Activated CD4-positive, CD25-positive, alpha-beta regulatory T cell (primary cell): Measurements from ENCODE around the gene HNRNPM.
"Not testable (repeated sequence)": the region's sequence is repeated elsewhere in the genome, so short reads cannot be mapped to it uniquely, and the experiment has no call there.

Experiments
- DNase-seq, 4 experiments: peaks; one replicate each; lab custom pipeline; 2025; lab: John Stamatoyannopoulos, UW

HNRNPM gene, protein sequence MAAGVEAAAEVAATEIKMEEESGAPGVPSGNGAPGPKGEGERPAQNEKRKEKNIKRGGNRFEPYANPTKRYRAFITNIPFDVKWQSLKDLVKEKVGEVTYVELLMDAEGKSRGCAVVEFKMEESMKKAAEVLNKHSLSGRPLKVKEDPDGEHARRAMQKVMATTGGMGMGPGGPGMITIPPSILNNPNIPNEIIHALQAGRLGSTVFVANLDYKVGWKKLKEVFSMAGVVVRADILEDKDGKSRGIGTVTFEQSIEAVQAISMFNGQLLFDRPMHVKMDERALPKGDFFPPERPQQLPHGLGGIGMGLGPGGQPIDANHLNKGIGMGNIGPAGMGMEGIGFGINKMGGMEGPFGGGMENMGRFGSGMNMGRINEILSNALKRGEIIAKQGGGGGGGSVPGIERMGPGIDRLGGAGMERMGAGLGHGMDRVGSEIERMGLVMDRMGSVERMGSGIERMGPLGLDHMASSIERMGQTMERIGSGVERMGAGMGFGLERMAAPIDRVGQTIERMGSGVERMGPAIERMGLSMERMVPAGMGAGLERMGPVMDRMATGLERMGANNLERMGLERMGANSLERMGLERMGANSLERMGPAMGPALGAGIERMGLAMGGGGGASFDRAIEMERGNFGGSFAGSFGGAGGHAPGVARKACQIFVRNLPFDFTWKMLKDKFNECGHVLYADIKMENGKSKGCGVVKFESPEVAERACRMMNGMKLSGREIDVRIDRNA

DNA sequence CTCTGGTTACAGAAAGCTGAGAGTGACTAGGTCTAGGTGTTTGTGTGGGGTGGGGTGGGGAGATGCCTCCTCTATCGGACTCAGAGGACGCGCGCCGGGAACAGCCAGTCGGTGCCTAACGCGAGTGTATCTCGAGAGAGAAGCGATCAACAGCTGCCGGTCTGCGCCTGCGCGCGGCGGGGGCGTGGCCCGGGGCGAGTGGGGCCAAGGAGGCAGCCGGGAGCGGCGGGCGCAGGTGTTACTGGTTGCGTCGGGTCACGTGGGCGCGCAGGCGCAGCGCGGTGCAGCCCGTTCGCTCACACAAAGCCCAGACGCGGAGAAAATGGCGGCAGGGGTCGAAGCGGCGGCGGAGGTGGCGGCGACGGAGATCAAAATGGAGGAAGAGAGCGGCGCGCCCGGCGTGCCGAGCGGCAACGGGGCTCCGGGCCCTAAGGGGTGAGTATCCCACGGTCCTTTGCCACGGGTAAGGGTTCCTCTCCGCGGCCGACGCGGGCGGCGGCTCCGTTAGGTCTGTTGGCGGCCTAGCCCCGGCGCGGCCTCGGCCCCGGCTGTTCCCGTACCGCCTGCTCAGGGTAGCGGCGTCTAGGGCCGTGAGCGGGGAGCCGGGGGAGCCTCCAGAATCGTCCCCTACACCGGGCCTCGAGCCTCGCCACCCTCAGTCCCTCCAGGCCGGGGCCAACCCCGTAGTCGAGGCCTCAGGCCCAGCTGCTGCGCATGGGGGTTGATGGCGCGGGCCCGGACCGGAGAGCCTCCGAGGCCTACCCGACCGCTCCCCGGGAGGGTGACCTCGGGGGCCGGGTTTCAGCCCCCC is at the start of gene HNRNPM:
Gene HNRNPM (plus strand): TSS at position 299 of the 811 bp plus-strand sequence. CDS start 24 bp downstream, at position 323.
- DNase-seq, result peak; percentile 99 to 100 (median 100)

DNA sequence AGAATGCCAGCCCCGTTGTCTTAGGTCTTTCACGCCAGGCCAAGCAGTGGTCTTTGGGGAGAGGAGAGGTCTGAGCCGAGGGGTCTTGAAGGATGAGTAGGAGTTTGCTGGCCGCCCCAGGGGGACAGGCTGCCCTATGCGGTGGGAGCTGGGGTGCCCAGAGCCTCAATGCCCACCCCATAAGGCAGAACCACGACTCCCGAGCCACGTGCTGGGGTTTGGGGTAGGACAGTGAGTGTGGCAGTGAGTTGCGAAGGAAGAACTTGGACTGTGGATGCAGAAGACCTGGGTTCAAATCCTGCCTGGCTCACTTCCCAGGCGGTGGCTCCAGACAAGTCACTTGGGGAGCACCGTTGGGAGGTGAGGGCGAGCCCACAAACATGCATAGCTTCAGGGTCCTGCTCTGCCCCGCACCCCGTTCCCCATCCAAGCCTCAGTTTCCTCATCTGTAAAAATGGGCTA is 49.1 kb upstream of the HNRNPM start:
- no peak for DNase-seq

DNA sequence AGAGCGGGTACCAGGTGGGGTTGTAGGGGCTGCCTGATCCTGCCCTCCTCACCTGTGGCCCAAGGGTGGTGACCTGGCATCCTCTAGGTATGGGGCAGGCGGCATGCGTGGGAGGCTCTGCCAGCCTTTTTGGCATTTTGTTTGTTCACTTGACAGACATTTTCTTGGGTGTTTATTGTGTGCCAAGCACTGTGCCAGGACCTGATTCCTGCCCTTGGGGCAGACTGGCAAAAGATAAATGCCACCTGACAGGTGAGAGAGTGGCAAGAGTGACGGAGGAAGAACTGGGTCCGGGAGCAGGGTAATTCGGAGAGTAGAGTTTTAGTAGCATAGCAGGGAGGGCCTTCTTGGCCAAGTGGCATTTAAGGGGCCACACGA is 48.6 kb upstream of the HNRNPM start:
- no peak for DNase-seq

DNA sequence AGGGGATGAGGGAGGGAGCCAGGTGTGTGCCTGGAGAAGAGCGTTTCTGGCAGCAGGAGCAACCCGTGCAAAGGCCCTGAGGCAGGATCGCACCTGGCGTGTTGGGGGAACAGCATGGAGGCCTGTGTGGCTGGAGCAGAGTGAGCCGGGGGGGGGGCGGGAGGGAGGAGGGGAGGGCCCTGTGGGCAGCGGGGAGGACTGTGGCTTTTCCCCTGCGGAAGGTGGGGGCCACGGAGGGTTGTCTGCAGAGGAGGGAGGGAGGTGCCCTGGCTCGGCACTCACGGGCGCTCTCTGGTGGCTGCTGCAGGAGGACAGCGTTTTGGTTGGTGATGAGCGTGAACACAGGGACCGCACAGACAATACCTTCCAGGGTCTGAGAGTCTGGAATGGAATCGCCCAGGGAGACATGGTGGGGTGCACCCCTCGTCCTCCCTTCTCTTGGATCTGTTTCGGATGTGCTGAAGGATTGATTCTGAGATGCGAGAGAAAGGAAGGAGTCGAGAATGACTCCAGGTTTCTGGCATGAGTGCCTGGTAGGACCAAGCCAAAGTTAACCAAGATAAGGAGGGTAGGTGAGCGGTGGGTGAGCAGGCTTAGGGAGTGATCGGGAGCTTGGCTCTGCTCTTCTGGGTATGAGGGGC is 48.1 kb upstream of the HNRNPM start:
- peak; percentile 16 to 41 (median 29) for DNase-seq

DNA sequence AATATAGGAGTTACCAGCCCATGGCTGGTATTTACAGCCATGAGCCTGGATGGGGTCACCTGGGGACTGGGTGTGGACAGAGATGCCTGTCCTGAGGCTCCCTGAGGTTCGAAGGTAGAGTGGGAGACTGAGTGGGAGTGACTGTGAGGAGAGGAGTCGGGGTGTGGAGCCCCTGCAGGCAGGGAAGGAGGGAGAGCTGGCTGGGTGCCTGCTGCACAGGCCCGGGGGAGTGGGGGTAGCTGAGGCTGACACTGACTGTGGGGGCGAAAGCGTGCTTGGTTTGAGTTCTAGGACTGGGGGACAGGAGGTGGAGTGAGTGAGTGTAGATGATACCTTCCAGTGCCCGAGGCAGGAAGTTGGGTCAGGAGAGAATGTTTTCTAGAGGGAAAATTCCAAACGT is 47.5 kb upstream of the HNRNPM start:
- no peak for DNase-seq

DNA sequence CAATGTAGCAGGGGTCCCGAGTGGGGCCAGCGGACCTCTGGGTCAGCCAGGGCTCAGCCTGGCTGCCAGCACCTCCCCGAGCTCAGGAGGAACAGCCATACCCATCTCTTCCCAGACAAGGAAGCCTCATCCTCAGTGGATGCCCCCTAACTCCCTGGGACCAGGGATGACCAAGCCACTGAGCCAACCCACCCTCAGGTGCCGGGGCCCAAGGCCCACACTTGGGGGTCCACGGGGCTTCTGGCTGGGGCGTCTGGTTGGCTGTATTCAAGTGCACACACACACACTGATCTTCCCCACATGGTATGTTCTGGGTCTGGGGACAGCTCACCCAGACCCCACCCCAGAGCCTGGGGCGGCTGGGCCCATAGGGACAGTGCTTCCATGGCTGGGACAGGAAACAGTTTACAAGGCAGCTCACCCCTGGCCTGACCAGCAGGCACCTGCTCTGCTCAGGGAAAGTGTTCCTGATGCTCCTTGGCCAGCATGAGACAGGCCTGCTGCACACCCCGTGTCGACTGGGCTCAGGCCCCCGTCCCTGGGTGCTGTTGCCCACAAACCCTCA is 46.9 kb upstream of the HNRNPM start:
- no peak for DNase-seq

DNA sequence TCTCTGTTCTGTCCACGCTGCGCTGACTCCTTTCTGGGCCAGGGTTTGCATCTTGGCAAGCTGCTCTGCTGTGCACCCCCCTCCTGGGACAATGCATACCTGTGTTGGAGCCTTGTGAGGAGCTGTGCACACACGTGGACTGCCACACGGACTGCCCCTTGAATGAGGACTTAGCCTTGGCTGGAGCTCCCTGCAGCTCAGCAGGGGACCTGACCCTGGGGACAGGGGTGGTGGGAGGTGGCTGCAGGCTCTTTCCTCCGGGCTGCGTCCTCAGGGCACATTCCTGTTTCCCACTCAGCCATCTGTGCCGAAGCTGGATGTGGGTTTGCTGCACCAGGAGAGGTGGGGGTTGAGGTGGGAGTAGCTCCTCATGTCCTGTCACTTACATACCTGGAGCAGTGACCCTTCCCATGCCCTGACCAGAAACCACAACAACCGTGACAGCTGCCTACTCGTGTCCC is 46.4 kb upstream of the HNRNPM start:
- no peak for DNase-seq

DNA sequence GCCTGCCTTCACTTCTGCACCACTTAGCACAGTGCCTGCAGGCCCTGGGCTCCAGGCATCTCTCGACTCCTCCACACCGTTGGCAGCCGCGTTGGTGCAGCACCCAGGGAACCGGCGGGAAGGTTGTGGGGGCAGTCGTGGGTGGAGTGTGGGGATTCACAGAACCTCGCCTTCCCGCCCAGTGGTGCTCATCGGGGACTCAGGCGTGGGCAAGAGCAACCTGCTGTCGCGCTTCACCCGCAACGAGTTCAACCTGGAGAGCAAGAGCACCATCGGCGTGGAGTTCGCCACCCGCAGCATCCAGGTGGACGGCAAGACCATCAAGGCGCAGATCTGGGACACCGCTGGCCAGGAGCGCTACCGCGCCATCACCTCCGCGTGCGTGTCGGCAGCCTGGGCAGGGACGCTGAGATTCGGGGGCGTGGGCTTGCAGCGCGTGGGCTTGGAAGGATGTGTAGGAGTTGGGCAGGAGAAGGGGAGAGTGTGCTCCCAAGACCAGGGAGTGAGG is 45.0 kb upstream of the HNRNPM start:
- no peak for DNase-seq

DNA sequence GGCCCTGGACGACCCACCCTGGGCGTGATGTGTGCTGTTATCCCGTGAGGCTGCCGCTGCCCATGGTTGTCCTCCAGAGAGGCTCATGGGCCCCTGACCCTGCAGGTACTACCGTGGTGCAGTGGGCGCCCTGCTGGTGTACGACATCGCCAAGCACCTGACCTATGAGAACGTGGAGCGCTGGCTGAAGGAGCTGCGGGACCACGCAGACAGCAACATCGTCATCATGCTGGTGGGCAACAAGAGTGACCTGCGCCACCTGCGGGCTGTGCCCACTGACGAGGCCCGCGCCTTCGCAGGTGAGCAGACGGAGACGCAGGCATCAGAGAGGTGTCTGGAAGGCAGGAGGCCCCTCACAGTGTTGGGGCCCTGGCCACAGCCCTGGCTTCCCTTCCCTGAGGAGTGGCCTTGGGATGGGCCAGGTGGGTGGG is 42.8 kb upstream of the HNRNPM start:
- DNase-seq, result no peak

DNA sequence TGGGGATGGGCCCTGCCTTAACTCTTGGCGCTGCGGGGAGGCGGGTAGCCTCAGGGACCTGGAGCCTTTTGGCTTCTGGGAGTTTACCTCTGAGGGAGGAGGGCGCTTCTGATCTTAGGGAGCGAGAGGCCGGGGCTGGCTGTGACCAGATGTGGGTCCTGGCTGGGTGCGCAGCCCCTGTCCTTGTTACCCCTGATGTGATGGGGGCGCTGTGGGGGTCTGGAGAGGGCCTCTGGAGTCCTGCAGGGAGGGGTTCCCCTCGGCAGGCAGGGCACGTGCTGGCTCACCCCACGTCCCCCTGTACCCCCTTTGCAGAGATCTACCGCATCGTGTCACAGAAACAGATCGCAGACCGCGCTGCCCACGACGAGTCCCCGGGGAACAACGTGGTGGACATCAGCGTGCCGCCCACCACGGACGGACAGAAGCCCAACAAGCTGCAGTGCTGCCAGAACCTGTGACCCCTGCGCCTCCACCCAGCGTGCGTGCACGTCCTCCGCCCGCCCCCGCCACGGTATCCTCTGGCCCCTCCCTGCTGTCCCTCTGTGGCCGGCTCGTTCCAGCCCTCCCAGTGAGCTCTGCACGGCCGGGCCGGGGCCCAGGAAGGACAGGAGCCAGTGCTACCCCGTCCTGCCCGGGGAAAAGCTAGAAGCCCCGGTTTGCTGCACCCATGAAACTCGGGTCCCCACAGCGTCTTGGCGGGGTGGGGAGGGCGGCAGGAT is 41.5 kb upstream of the HNRNPM start:
- DNase-seq, result no peak

DNA sequence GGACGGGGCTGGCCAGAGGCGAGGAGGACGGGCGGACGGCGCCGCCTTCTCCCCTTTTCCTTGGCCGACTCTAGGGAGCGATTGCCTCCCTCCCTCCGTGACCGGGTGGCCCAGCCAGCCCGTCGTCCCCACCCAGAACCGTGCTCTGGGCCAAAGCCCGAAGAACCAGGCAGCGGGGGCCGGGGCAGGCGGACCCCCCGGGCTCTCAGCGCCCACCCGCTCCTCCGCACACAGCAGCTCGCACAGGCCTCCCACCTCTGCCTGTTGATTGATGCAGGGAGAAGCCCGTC is 41.0 kb upstream of the HNRNPM start:
- DNase-seq, result no peak

DNA sequence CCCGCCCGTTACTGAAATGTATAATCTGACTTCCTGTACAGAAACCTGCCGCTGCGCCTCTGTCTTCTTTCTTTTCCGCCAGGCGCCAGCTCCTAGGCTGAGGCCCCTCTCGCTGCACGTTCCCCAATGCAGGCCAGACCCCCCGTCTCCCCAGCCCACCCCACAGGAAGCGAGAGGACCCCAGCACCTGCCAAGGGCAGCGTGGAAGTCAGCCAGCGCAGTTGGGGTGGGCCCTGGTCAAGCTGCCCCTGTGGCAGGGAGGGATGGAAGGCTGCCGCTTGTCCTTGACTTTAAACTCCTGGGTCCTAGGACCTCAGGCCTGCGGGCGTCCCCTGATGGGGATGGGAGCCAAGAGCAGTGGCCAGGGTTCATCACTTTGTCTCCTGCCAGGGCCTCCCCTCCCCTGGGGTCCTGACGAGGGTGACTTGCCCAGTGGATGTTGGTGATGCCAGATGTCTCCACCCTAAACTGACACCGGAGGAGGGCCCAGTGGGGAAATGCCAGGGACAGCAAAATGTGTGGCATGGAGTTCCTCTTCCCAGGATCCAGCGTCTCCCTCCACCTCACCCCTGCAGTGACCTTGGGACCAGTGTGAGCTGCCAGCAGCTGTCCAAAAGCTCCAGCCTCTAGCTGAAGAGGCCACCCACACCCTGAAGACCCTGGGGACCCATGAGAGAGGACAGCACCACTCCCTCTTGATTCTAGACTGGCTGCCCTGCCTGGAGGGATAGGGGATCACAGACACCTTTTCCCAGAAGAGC is 40.2 kb upstream of the HNRNPM start:
- no peak for DNase-seq

DNA sequence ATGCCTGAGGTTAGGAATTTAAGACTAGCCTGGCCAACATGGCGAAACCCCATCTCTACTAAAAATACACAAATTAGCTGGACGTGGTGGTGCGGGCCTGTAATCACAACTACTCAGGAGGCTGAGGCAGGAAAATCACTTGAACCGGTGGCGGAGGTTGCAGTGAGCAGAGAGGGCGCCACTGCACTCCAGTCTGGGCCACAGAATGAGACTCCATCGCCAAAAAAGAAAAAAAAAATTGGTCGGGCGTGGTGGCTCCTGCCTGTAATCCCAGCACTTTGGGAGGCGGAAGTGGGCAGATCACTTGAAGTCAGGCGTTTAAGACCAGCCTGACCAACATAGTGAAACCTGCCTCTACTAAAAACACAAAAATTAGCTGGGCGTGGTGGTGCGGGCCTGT is 34.1 kb upstream of the HNRNPM start:
- not testable (repeated sequence) for DNase-seq

DNA sequence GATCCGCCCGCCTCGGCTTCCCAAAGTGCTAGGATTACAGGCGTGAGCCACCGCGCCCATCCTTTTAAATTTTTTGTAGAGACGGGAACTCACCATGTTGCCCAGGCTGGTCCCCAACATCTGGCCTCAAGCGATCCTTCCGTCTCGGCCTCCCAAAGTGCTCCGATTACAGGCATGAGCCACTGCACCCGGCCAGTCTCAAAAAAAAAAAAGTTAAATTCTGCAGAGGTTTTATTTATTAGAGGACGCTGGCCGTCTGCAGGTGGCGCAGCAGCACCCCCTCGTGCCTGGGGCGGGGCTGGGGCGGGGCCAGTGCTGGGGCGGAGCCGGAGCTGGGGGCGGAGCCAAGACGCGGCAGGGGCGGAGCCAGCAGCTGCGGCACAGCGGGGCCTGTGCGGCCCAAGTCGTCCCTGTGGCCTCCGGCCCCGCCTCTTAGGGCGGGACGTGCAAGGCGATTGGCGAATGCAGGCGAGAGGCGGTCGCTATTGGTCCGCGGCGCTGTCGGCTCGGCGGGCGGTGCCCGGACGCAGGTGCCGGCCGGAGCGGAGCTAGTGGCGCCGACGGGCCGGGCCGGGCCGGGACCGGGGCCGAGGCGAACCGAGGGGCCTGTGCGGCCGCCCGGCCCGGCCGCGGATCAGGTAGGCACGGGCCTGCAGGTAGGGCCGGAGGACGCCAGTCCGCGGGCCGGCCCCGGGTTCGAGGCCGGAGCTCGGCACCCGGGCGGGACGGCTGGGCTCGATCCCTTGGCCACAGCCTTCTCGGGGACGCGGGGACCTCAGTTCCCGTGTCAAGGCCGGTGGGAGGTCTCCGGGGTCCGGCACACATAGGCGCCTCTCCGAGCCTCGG is 31.8 kb upstream of the HNRNPM start, which contains the start of gene MARCHF2:
Gene MARCHF2 (plus strand): TSS at position 523 of the 846 bp plus-strand sequence. CDS start 8,536 bp downstream, outside the sequence.
- peak; percentile 91 to 95 (median 92) for DNase-seq

DNA sequence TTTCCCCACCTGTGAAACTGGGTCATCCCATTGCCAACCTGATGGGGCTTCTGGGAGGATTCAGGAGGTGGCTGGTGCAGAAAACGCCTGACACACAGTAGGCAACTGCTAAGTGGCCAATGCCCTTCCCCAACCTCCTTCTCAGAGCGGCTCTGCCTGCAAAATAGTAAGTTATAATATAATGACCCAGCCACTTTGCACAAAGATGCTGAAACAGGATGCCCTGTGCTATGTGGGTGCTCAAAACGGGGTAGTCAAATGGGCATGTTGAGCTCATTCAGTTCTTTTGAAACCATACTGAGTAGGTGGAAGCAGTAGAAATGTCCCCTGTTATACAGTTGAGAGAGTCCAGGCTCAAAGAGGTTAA is 31.2 kb upstream of the HNRNPM start:
- no peak for DNase-seq

DNA sequence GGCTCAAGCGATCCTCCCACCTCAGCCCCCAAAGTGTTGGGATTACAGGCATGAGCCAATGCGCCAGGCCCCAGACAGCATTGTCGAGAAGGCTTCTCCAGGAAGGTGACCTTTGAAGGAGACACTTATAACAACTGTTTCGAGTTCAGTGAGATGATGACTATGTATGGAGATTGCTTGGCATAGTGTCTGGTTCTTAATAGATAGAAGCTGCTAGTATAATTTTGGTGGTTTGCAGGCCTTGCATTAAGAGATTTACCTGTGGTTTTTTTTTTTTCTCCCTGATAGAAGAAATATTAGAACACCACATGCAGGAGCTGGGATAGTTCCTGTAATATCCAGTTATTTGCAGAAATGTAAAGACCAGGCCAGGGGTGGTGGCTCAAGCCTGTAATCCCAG is 28.0 kb upstream of the HNRNPM start:
- DNase-seq, result no peak

DNA sequence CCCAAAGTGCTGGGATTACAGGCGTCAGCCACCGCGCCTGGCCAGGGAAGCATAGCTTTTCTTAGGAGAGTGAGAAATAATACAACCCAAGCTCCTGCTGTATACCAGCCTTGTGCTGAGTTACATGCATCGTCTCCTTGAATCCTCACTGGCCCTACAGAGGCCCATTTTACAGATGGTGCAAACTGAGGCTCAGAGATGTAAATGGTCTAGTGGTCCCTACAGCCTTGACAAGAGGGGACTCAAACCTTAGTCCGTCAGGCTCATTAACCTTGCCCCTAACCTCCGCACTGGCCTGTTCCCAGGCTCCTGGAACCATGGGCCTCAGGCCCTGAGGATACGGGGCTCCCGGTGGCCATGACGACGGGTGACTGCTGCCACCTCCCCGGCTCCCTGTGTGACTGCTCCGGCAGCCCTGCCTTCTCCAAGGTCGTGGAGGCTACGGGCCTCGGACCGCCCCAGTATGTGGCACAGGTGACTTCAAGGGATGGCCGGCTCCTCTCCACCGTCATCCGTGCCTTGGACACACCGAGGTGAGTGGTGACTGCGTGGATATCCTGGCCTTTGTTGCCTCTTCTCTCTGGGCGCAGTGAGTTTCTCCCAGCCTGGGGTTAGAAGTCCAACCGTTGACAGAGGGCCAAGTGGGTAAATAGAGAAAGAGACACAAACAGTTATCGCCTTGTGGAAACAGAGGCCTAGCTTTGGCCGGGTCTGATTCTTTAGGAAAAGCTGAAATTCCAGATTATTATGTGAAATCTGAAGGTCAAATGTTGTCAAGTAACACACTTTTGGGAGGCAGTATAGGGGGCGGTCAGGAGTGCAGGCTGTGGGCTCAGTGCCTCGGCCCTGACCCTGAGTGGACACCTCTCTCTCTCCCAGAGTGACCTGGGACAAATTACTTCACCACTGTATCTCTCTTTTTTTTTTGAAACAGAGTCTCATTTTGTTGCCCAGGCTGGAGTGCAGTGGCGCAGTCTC is 23.0 kb upstream of the HNRNPM start:
- no peak for DNase-seq

DNA sequence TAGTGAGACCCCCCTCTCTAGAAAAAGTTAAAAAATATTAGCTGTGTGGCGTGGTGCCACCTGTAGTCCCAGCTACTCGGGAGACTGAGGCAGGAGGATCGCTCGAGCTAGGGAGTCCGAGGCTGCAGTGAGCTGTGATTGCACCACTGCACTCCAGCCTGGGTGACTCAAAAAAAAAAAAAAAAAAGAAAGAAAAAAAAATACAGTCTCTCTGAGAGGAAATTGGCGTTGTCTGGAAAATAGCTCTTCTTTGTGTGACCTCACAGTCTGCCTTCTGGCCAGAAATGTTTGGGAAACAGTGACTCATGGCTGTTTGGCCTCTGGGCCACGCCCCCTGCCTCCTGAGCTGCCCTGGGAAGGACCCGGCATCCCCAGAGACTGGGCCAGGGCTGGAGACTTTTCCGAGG is 21.0 kb upstream of the HNRNPM start:
- no peak for DNase-seq
